ENCODE results near the gene ADAMTS18.

- TF ChIP-seq KDM5A (IDR thresholded peaks at IDR 0.05; ENCODE audit: low read length) (no peak), POLR2A (IDR thresholded peaks at IDR 0.05; ENCODE audit: control extremely low read depth in 1 of 2, low read depth in 2 of 2, low read length in 2 of 2) (no peak), HDAC2 (IDR thresholded peaks at IDR 0.05; ENCODE audit: borderline replicate concordance in 1 of 2, low read depth in 2 of 2, low read length in 2 of 2) (no peak), RAD21 (IDR thresholded peaks at IDR 0.05 in 1 of 2, conservative IDR thresholded peaks at IDR 0.05 in 1 of 2; ENCODE audit: low read depth in 2 of 2, low read length in 2 of 2) (no peak), SUZ12 (IDR thresholded peaks at IDR 0.05; ENCODE audit: low read length) (no peak), EZH2 (IDR thresholded peaks at IDR 0.05; ENCODE audit: low read depth, low read length, severe bottlenecking) (no peak)
- TF ChIP-seq, protein P1, sequence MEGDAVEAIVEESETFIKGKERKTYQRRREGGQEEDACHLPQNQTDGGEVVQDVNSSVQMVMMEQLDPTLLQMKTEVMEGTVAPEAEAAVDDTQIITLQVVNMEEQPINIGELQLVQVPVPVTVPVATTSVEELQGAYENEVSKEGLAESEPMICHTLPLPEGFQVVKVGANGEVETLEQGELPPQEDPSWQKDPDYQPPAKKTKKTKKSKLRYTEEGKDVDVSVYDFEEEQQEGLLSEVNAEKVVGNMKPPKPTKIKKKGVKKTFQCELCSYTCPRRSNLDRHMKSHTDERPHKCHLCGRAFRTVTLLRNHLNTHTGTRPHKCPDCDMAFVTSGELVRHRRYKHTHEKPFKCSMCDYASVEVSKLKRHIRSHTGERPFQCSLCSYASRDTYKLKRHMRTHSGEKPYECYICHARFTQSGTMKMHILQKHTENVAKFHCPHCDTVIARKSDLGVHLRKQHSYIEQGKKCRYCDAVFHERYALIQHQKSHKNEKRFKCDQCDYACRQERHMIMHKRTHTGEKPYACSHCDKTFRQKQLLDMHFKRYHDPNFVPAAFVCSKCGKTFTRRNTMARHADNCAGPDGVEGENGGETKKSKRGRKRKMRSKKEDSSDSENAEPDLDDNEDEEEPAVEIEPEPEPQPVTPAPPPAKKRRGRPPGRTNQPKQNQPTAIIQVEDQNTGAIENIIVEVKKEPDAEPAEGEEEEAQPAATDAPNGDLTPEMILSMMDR (IDR thresholded peaks at IDR 0.05; ENCODE audit: control extremely low read depth in 1 of 3, insufficient read depth in 1 of 3, low read depth in 1 of 3, low read length in 3 of 3), result no peak
- TF ChIP-seq, protein P2, sequence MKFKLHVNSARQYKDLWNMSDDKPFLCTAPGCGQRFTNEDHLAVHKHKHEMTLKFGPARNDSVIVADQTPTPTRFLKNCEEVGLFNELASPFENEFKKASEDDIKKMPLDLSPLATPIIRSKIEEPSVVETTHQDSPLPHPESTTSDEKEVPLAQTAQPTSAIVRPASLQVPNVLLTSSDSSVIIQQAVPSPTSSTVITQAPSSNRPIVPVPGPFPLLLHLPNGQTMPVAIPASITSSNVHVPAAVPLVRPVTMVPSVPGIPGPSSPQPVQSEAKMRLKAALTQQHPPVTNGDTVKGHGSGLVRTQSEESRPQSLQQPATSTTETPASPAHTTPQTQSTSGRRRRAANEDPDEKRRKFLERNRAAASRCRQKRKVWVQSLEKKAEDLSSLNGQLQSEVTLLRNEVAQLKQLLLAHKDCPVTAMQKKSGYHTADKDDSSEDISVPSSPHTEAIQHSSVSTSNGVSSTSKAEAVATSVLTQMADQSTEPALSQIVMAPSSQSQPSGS (IDR thresholded peaks at IDR 0.05; ENCODE audit: low read length), result no peak
Observed at GRCh38 chr16:77416939-77417480, 17.8 kb downstream of the ADAMTS18 start.

Data from H1 (cell line).